ENCODE results near the gene CAMK2A.

GRCh38 chr5:150245808-150246207, 43.8 kb downstream of the CAMK2A start:
- TF ChIP-seq, protein P1, sequence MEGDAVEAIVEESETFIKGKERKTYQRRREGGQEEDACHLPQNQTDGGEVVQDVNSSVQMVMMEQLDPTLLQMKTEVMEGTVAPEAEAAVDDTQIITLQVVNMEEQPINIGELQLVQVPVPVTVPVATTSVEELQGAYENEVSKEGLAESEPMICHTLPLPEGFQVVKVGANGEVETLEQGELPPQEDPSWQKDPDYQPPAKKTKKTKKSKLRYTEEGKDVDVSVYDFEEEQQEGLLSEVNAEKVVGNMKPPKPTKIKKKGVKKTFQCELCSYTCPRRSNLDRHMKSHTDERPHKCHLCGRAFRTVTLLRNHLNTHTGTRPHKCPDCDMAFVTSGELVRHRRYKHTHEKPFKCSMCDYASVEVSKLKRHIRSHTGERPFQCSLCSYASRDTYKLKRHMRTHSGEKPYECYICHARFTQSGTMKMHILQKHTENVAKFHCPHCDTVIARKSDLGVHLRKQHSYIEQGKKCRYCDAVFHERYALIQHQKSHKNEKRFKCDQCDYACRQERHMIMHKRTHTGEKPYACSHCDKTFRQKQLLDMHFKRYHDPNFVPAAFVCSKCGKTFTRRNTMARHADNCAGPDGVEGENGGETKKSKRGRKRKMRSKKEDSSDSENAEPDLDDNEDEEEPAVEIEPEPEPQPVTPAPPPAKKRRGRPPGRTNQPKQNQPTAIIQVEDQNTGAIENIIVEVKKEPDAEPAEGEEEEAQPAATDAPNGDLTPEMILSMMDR (IDR thresholded peaks at IDR 0.05; ENCODE audit: poor library complexity) = no peak
- TF ChIP-seq EZH2phosphoT487 (IDR thresholded peaks at IDR 0.05; ENCODE audit: low read depth, severe bottlenecking, unreplicated experiment) = no peak
- TF ChIP-seq EZH2 (IDR thresholded peaks at IDR 0.05; ENCODE audit: borderline replicate concordance) = no peak
